ENCODE measurements around the gene SLC16A10.
A peak's percentile ranks its signal among the peaks of the same experiment; 100 is the strongest.
"Not testable (repeated sequence)": the region's sequence is repeated elsewhere in the genome, so short reads cannot be mapped to it uniquely, and the experiment has no call there.

Gene SLC16A10

DNA sequence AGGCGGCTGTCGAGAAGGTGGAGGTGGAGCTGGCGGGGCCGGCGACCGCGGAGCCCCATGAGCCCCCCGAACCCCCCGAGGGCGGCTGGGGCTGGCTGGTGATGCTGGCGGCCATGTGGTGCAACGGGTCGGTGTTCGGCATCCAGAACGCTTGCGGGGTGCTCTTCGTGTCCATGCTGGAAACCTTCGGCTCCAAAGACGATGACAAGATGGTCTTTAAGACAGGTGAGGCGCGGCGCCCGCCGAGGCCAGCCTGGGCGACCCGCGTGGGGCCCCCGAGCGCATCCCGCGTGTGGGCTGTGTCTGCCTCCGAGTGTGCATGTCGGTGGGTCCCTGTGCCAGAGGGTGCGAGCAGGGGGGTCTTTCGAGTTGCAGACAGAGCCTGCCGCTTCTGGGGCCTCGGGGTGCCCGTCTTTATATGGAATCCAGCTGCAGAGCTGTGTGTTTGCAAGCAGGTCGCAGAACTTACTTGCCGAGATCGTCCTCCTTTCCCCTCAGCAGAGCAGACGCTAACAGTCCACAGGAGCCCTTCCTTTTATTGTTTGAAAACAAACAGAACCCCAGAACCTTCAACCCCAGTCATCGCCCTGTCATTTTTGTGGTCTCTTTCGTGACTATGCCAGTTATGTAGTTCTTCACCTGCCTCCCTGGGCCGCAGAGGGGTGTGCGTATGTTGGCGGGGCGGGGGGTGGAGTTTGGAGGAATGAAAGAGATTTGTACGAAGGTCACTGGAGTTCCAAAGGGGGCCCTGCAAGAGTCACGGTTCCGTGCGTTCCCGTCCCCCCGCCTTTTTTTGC is 766 bp downstream of the SLC16A10 start:
- no peak for DNase-seq (ENCODE audit: insufficient read length, low spot score)
- TF ChIP-seq TAF1 (IDR thresholded peaks at IDR 0.05; ENCODE audit: low read depth, low read length) (no peak), PAX5 (IDR thresholded peaks at IDR 0.05; ENCODE audit: insufficient read depth, low read length, severe bottlenecking) (peak; percentile 12)
- FAIRE-seq: peak; percentile 41

DNA sequence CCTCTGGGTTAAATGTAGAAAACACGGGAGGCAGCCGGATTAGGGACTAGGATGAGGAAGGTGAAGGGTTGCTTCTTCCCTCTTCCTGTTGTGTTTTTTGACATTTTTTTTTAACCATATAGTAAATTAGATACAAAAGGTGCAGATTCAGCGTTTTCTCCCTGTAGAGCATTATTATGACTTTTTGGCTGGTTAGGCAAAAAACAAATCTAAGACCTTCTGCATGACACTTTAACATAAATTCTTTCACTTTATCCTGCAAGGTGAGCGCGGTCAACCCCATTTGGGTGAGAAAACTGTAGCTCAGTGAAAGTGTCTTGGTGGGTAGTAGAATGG is 1.3 kb downstream of the SLC16A10 start:
- TF ChIP-seq TAF1 (IDR thresholded peaks at IDR 0.05; ENCODE audit: low read depth, low read length) (no peak), POU2F2 (IDR thresholded peaks at IDR 0.05; ENCODE audit: low read depth, low read length) (no peak), POLR2AphosphoS5 (IDR thresholded peaks at IDR 0.05; ENCODE audit: low read depth, low read length) (no peak), POLR2A (IDR thresholded peaks at IDR 0.05; ENCODE audit: low read depth, low read length) (no peak), SPI1 (IDR thresholded peaks at IDR 0.05; ENCODE audit: low read depth, low read length) (no peak), PAX5 (IDR thresholded peaks at IDR 0.05; ENCODE audit: insufficient read depth, low read length, severe bottlenecking) (no peak)
- FAIRE-seq: no peak
- DNase-seq (ENCODE audit: insufficient read length, low spot score): no peak

DNA sequence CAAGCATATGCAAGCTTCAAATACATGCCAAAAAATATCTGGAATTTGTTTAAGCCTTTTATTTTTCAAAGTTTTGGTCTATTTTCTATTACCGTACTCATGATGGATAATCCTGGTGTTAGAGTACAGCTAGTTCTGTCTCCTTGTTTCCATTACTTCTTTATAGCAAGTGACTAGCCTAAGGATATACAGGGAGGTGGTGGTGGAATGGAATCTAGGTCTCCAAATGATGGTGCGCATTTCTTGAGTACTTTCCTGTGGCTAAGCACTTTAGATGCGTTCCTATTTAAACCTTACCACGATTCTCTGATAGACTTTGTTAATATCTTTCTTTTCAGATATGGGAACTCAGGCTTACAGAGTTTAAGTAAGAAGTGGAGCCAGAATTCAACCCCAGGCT is 3.5 kb downstream of the SLC16A10 start:
- DNase-seq (ENCODE audit: insufficient read length, low spot score): no peak
- no peak for FAIRE-seq
- TF ChIP-seq POU2F2 (IDR thresholded peaks at IDR 0.05; ENCODE audit: low read depth, low read length): no peak
- TF ChIP-seq POLR2AphosphoS5 (IDR thresholded peaks at IDR 0.05; ENCODE audit: low read depth, low read length): no peak
- no peak for TF ChIP-seq POLR2A (IDR thresholded peaks at IDR 0.05; ENCODE audit: low read depth, low read length)
- no peak for TF ChIP-seq SPI1 (IDR thresholded peaks at IDR 0.05; ENCODE audit: low read depth, low read length)
- TF ChIP-seq PAX5 (IDR thresholded peaks at IDR 0.05; ENCODE audit: insufficient read depth, low read length, severe bottlenecking): no peak
- TF ChIP-seq TAF1 (IDR thresholded peaks at IDR 0.05; ENCODE audit: low read depth, low read length): no peak

DNA sequence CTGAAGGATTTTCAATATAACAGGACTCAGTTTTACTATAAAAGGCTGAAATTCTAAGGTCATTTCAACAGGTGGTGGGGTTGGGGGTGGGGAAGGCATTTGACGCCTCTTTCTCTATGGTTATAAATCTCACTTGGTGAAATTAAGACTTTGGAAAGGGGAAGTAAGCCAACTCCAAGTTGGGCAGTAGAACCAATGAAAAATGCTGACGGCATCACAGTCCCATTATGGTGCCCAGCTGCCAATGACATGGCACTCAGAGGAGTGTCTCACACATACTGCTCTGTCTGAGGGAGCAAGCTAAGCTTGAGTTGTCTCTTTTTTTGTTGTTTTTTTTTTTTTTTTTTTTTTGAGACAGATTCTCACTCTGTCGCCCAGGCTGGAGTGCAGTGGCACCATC is 4.7 kb downstream of the SLC16A10 start:
- FAIRE-seq (no peak), DNase-seq (ENCODE audit: insufficient read length, low spot score) (no peak)
- TF ChIP-seq PAX5 (IDR thresholded peaks at IDR 0.05; ENCODE audit: insufficient read depth, low read length, severe bottlenecking) (no peak), POLR2AphosphoS5 (IDR thresholded peaks at IDR 0.05; ENCODE audit: low read depth, low read length) (no peak), TAF1 (IDR thresholded peaks at IDR 0.05; ENCODE audit: low read depth, low read length) (no peak), POLR2A (IDR thresholded peaks at IDR 0.05; ENCODE audit: low read depth, low read length) (no peak), SPI1 (IDR thresholded peaks at IDR 0.05; ENCODE audit: low read depth, low read length) (no peak)

DNA sequence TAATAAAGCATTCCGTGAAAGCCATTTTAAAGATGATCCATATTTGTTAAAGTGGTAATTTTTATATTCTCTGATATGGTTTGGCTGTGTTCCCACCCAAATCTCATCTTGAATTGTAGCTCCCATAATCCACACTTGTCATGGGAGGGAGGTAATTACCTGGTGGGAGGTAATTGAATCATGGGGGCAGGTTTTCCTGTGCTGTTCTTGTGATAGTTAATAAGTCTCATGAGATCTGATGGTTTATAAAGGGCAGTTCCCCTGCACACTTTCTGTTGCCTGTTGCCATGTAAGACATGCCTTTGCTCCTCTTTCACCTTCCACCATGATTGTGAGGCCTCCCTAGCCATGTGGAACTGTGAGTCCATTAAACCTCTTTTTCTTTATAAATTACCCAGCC is 8.2 kb downstream of the SLC16A10 start:
- not testable (repeated sequence) for FAIRE-seq; DNase-seq (ENCODE audit: insufficient read length, low spot score)

DNA sequence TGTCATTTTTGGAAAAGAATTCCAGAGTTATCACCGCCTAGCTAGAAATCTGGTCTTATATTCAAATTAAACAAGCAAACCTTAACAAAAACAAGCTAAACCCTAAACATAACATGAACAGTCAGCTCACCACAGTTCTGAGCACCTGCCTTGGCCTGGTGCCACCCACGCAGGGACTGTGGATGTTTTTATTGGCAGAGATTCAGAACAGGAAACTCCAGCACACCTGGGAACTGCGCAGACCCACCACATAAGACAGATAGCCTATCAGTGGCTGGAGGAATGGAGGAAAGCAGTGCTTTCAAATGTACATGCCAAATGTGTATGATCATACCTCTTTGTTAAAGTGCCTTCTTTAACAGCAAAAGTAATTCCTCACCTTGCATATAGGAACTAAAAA is 8.9 kb downstream of the SLC16A10 start:
- TF ChIP-seq TAF1 (IDR thresholded peaks at IDR 0.05; ENCODE audit: low read depth, low read length) (no peak), PAX5 (IDR thresholded peaks at IDR 0.05; ENCODE audit: insufficient read depth, low read length, severe bottlenecking) (no peak), POLR2AphosphoS5 (IDR thresholded peaks at IDR 0.05; ENCODE audit: low read depth, low read length) (no peak), SPI1 (IDR thresholded peaks at IDR 0.05; ENCODE audit: low read depth, low read length) (no peak), POU2F2 (IDR thresholded peaks at IDR 0.05; ENCODE audit: low read depth, low read length) (no peak)
- peak; percentile 59 for FAIRE-seq
- DNase-seq (ENCODE audit: insufficient read length, low spot score): no peak

DNA sequence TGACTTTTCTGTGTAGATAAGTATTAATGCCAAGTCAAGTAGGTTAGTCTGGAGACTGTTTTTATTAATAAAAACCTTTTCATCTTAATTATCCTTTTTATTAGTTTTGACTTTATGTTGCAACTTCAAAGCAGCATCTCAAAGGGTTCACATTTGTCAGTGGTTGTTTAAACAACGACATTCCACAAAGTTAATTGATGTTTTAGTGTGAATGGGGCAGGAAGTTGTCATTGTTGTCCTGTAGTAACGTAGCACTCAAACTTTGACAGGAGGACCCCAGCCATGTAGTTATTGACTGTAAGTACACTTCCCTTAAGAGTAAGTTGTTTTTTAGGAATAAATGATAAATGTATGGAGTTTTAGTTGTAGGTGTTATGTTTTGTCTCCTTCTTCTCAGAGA is 11.3 kb downstream of the SLC16A10 start:
- TF ChIP-seq TAF1 (IDR thresholded peaks at IDR 0.05; ENCODE audit: low read depth, low read length) (no peak), POLR2A (IDR thresholded peaks at IDR 0.05; ENCODE audit: low read depth, low read length) (no peak), POU2F2 (IDR thresholded peaks at IDR 0.05; ENCODE audit: low read depth, low read length) (no peak), POLR2AphosphoS5 (IDR thresholded peaks at IDR 0.05; ENCODE audit: low read depth, low read length) (no peak), SPI1 (IDR thresholded peaks at IDR 0.05; ENCODE audit: low read depth, low read length) (no peak), PAX5 (IDR thresholded peaks at IDR 0.05; ENCODE audit: insufficient read depth, low read length, severe bottlenecking) (no peak)
- DNase-seq (ENCODE audit: insufficient read length, low spot score) (no peak), FAIRE-seq (no peak)

DNA sequence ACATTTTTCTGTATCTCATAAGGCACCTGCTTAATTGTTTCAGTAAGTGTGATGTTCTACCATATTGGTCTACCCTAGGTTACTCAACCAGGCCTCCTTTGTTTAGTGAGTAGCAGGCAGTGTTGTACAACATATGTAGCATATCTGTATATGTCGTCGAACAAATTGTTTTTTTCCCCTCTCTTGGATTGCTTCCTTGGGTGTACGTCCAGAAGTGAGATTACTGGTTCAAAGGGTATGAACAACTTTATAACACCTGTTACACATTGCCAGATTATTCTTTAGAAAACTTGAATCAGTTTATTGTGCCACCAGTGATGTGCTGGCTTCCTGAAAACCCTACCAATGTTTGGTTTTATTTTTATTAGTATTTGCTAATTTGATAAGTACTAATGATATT is 14.7 kb downstream of the SLC16A10 start:
- FAIRE-seq: no peak
- TF ChIP-seq POU2F2 (IDR thresholded peaks at IDR 0.05; ENCODE audit: low read depth, low read length): no peak
- TF ChIP-seq PAX5 (IDR thresholded peaks at IDR 0.05; ENCODE audit: insufficient read depth, low read length, severe bottlenecking): no peak
- no peak for TF ChIP-seq TAF1 (IDR thresholded peaks at IDR 0.05; ENCODE audit: low read depth, low read length)
- no peak for TF ChIP-seq SPI1 (IDR thresholded peaks at IDR 0.05; ENCODE audit: low read depth, low read length)
- no peak for TF ChIP-seq POLR2AphosphoS5 (IDR thresholded peaks at IDR 0.05; ENCODE audit: low read depth, low read length)
- no peak for TF ChIP-seq POLR2A (IDR thresholded peaks at IDR 0.05; ENCODE audit: low read depth, low read length)

DNA sequence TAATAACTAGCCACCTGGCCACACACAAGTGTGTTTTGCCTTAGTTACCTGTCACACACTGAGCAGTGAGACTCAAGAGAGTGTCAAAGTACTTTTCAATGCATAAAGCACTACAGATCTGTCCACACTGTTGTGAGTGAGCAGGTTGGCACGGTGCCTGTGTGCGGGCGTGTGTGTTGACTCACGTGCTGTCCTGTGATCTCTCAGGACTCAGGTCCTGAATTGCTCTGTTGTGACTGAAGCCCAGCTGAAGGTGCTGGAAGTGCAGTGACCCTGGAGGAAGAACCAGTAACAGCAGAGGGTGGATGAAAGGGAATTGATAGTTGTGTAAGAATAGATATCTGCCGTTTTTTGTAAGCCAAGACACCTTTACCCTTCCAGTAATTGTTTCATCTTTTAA is 18.3 kb downstream of the SLC16A10 start:
- TF ChIP-seq SPI1 (IDR thresholded peaks at IDR 0.05; ENCODE audit: low read depth, low read length) (no peak), PAX5 (IDR thresholded peaks at IDR 0.05; ENCODE audit: insufficient read depth, low read length, severe bottlenecking) (no peak), TAF1 (IDR thresholded peaks at IDR 0.05; ENCODE audit: low read depth, low read length) (no peak), POLR2A (IDR thresholded peaks at IDR 0.05; ENCODE audit: low read depth, low read length) (no peak), POU2F2 (IDR thresholded peaks at IDR 0.05; ENCODE audit: low read depth, low read length) (no peak), POLR2AphosphoS5 (IDR thresholded peaks at IDR 0.05; ENCODE audit: low read depth, low read length) (no peak)
- no peak for DNase-seq (ENCODE audit: insufficient read length, low spot score)
- FAIRE-seq: peak; percentile 20

More for the DNA sequence above, 14.7 kb downstream of the SLC16A10 start:
- DNase-seq (ENCODE audit: insufficient read length, low spot score): no peak

DNA sequence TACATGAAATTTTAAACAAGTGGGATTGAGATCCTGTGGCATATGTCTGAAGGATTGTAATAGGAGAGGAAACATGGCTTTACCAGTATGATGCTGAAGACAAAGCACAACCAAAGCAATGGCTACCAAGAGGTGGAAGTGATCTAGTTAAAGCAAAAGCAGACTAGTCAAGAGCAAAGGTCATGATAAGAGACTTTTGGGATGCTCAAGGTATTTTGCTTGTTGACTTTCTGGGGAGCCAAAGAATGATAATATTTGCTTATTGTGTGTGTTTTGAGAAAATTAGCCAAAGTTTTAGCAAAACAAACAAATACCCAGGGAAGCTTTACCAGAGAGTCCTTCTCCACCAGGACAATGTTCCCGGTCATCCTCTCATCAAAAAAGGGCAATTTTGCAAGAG is 20.3 kb downstream of the SLC16A10 start:
- no peak for FAIRE-seq
- TF ChIP-seq POLR2A (IDR thresholded peaks at IDR 0.05; ENCODE audit: low read depth, low read length) (no peak), TAF1 (IDR thresholded peaks at IDR 0.05; ENCODE audit: low read depth, low read length) (no peak), POLR2AphosphoS5 (IDR thresholded peaks at IDR 0.05; ENCODE audit: low read depth, low read length) (no peak), SPI1 (IDR thresholded peaks at IDR 0.05; ENCODE audit: low read depth, low read length) (no peak), PAX5 (IDR thresholded peaks at IDR 0.05; ENCODE audit: insufficient read depth, low read length, severe bottlenecking) (no peak), POU2F2 (IDR thresholded peaks at IDR 0.05; ENCODE audit: low read depth, low read length) (no peak)
- DNase-seq (ENCODE audit: insufficient read length, low spot score): no peak
